GM21381 (cell line): ENCODE results near the gene PDGFD.
A peak's percentile ranks its signal among the peaks of the same experiment; 100 is the strongest.

Experiments used
- ATAC-seq: cut with Tn5 transposase; IDR thresholded peaks from one replicate; pipeline ENCODE4 v1.9.1; 2021; ENCODE audit warnings: mild to moderate bottlenecking, moderate library complexity; ENCODE audit not compliant: unreplicated experiment

Gene PDGFD

GRCh38 chr11:103894034-103894433 is 269.9 kb downstream of the PDGFD start:
- no peak for ATAC-seq

GRCh38 chr11:103893371-103893770 is 270.6 kb downstream of the PDGFD start:
- no peak for ATAC-seq

- ATAC-seq: no peak
These were observed 271.3 kb downstream of the PDGFD start for GRCh38 chr11:103892603-103893002.

- no peak for ATAC-seq
These were observed 273.3 kb downstream of the PDGFD start for GRCh38 chr11:103890654-103891053.

GRCh38 chr11:103889679-103890078 is 274.3 kb downstream of the PDGFD start:
- no peak for ATAC-seq

GRCh38 chr11:103888541-103888951 is 275.4 kb downstream of the PDGFD start:
- no peak for ATAC-seq

GRCh38 chr11:103887001-103887658 is 276.8 kb downstream of the PDGFD start:
- no peak for ATAC-seq

- no peak for ATAC-seq
These were observed 280.1 kb downstream of the PDGFD start for GRCh38 chr11:103883856-103884255.

GRCh38 chr11:103883291-103883690 is 280.7 kb downstream of the PDGFD start:
- no peak for ATAC-seq

GRCh38 chr11:103881584-103881983 is 282.4 kb downstream of the PDGFD start:
- ATAC-seq: no peak

- no peak for ATAC-seq
These were observed 283.0 kb downstream of the PDGFD start for GRCh38 chr11:103880968-103881367.

- ATAC-seq: no peak
These were observed 285.3 kb downstream of the PDGFD start for GRCh38 chr11:103878646-103879045.

GRCh38 chr11:103877221-103877620 is 286.7 kb downstream of the PDGFD start:
- no peak for ATAC-seq

GRCh38 chr11:103875855-103876510 is 288.0 kb downstream of the PDGFD start:
- peak; percentile 66 for ATAC-seq

- no peak for ATAC-seq
These were observed 291.2 kb downstream of the PDGFD start for GRCh38 chr11:103872748-103873147.

GRCh38 chr11:103871923-103872551 is 291.9 kb downstream of the PDGFD start:
- ATAC-seq: no peak

GRCh38 chr11:103870821-103871309 is 293.1 kb downstream of the PDGFD start:
- ATAC-seq: no peak

- ATAC-seq: no peak
These were observed 296.5 kb downstream of the PDGFD start for GRCh38 chr11:103867481-103867880.

- ATAC-seq: no peak
These were observed 300.4 kb downstream of the PDGFD start for GRCh38 chr11:103863497-103863896.

GRCh38 chr11:103862802-103863174 is 301.2 kb downstream of the PDGFD start:
- no peak for ATAC-seq

GRCh38 chr11:103862094-103862801 is 301.7 kb downstream of the PDGFD start:
- peak; percentile 54 for ATAC-seq
